Fibroblast of villous mesenchyme (primary cell): ENCODE results near the gene TMEM106B. TPM values are rescaled to one million over a fixed set of nuclear protein-coding genes. Genes with fewer than 3 reads are reported as not detected.
"Not testable (repeated sequence)": the region's sequence is repeated elsewhere in the genome, so short reads cannot be mapped to it uniquely, and the experiment has no call there.

Experiments used
- DNase-seq: peaks from one replicate; pipeline ENCODE4 v3.0.0-alpha.2; 2010; ENCODE audit warnings: low read depth
- H3K4me3 ChIP-seq: 2 replicates; pipeline ENCODE4 v1.5.1; 2011; ENCODE audit warnings: low read depth, mild to moderate bottlenecking, low read length
- total RNA-seq: library from RNA; depleted of rRNA; stranded (reverse); fragments of >200 nt; gene quantifications from 2 replicates; pipeline ENCODE4 v1.2.3, GENCODE V29; 2012
- TF ChIP-seq, protein P1 (sequence below): IDR thresholded peaks from 2 replicates; pipeline ENCODE4 v1.5.1; 2012; ENCODE audit warnings: low read depth, mild to moderate bottlenecking, low read length; ENCODE audit not compliant: insufficient read depth

The TMEM106B gene
- 49.6 and 79.0 TPM in 2 replicates for total RNA-seq

DNA sequence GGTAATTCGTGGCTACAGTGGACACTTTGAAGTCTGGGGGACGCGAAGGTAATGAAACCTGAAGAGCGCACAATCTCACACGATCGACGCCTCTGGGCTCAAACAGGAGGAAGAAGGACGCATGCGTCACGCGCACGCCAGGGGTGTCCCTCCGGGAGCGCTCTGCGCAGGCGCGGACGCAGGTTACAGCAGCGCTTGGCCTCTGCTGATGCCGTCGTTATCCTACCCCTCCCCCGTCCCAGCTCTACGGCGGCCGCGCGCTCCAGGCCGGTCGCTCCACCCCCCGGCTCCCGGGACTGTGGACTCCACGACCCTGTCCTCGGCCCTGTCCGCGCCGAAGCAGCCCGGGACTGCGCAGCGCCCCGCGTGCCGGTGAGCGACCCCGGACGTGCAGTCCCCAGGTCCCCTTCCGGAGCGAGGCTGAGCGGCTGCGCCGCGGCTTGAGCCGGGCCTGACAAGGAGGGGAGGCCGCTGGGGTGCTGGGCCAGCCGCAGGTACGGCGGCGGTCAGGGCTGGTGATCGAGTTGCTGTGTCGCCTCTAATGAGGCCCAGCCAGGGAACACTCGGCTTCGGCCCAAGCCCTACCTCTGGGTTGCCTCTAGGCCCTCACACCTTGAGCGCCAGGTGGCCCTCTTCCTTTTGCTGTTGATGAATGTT lies at the start of gene TMEM106B:
Gene TMEM106B, plus strand, starts transcription at position 241 of the 657 bp plus-strand sequence. CDS start 3,517 bp downstream, outside the sequence.
- H3K4me3 ChIP-seq, result peak within 1 kb of the TSS; percentile 84
- DNase-seq, result peak; percentile 94
- TF ChIP-seq, protein P1, sequence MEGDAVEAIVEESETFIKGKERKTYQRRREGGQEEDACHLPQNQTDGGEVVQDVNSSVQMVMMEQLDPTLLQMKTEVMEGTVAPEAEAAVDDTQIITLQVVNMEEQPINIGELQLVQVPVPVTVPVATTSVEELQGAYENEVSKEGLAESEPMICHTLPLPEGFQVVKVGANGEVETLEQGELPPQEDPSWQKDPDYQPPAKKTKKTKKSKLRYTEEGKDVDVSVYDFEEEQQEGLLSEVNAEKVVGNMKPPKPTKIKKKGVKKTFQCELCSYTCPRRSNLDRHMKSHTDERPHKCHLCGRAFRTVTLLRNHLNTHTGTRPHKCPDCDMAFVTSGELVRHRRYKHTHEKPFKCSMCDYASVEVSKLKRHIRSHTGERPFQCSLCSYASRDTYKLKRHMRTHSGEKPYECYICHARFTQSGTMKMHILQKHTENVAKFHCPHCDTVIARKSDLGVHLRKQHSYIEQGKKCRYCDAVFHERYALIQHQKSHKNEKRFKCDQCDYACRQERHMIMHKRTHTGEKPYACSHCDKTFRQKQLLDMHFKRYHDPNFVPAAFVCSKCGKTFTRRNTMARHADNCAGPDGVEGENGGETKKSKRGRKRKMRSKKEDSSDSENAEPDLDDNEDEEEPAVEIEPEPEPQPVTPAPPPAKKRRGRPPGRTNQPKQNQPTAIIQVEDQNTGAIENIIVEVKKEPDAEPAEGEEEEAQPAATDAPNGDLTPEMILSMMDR, result no peak

GRCh38 chr7:12162415-12163113 lies 48.5 kb upstream of the TMEM106B start:
- DNase-seq, result peak; percentile 53
- TF ChIP-seq, protein P1, result no peak

GRCh38 chr7:12168065-12168464 lies 43.0 kb upstream of the TMEM106B start:
- DNase-seq, H3K4me3 ChIP-seq: not testable (repeated sequence)

More at GRCh38 chr7:12162415-12163113, 48.5 kb upstream of the TMEM106B start:
- no peak overlapping the region for H3K4me3 ChIP-seq

GRCh38 chr7:12169981-12170820 lies 40.9 kb upstream of the TMEM106B start:
- not testable (repeated sequence) for DNase-seq

GRCh38 chr7:12173671-12174070 lies 37.4 kb upstream of the TMEM106B start:
- H3K4me3 ChIP-seq, result no peak overlapping the region
- DNase-seq, result no peak
- TF ChIP-seq, protein P1, result no peak

More at GRCh38 chr7:12169981-12170820, 40.9 kb upstream of the TMEM106B start:
- not testable (repeated sequence) for H3K4me3 ChIP-seq

DNA sequence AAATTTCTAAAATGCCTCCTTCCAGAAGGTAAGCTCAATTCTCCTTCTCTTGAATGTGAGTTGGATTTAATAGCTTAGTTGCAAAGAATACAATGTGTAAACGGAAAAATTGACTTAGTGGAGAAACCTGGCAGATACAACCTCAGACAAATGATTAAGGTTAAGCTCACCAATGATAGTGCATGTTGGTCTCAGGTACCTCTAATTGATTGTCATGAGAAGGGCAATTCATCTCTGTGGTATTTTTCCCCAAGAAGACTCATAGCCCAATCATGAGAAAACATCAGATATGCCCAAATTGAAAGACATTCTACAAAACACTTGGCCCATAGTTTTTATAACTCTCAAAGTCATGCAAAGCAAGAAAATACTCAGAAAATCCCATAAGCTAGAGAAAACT lies 36.2 kb upstream of the TMEM106B start:
- DNase-seq, result no peak
- TF ChIP-seq, protein P1, result no peak

GRCh38 chr7:12178317-12178716 lies 32.8 kb upstream of the TMEM106B start:
- DNase-seq, result no peak
- TF ChIP-seq, protein P1, result no peak
- H3K4me3 ChIP-seq, result no peak overlapping the region

More for the DNA sequence above, 36.2 kb upstream of the TMEM106B start:
- no peak overlapping the region for H3K4me3 ChIP-seq
